Medulla oblongata (tissue), 1 donor: ENCODE results near the gene TMEM237.

Experiments
- DNase-seq: peaks from one replicate; pipeline ENCODE4 v3.0.0-alpha.2; 2015; ENCODE audit errors: extremely low spot score

The TMEM237 gene

DNA sequence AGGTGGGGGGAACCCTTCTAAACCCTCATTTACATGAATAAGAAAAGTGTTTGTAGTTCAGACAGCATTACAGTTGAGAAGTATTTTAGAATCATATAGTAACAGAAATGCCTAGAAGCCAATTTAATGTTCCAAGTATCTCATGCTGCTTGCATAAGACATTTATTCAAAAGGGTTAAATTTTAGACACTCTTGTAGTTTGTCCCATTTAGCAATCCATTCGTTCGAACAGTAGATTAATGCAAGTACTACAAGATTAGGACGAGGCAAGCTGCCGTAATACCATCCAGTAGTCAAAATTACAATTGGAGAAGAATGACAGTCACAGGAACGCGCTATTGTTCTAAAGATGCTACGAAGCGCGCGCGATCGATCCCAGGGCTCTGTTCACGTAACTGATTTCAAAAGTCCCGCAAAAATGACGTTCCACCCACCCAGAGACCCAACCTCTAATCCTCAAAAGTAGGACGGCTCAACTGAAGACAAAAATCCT is 1.2 kb downstream of the TMEM237 start:
- DNase-seq: no peak

DNA sequence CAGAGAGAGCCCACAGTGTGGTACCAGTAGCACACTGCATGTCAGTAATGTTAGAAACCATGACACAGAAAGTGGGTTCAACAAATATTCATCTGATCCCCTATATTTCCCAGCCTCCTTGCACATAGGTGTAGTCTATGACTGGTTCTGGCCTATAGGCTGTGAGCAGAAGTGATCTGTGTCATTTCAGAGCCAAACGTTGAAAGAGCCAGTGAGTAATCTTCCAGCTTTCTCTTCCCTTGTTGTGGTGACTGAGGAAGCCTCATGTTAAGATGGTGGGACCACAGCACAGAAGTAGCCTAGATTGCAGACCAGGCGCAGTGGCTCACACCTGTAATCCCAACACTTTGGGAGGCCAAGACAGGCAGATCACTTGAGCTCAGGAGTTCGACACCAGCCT is 4.1 kb downstream of the TMEM237 start:
- no peak for DNase-seq

- DNase-seq: no peak
These were observed 5.0 kb downstream of the TMEM237 start for GRCh38 chr2:201638326-201638725.

DNA sequence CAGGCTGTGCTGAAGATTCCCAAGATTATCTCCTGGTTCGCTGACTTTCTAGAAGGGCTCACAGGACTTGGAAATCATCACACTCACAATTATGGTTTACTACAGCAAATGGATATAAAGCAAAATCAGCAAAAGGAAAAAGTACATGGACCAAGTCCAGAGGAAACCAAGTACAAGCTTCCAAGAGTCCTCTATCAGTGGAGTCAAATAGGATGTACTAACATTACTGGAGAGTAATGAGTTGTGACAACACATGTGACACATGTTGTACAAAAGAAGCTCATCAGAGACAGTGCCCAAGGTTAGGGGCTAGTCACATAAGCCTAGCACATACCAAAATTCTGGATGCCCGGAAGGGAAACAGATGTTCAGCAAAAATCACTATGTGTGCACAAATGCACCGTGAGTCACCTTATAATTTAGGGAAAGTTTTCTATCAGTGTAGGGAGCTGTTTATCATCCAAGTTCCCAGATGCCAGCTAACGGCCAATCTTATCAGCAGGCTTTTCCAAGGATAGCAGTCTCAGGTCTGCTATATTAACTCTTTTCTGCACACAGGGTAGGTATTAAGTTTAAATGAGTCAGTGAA is 9.5 kb downstream of the TMEM237 start:
- DNase-seq: no peak

- DNase-seq: no peak
These were observed 12.3 kb downstream of the TMEM237 start for GRCh38 chr2:201631041-201631440.

DNA sequence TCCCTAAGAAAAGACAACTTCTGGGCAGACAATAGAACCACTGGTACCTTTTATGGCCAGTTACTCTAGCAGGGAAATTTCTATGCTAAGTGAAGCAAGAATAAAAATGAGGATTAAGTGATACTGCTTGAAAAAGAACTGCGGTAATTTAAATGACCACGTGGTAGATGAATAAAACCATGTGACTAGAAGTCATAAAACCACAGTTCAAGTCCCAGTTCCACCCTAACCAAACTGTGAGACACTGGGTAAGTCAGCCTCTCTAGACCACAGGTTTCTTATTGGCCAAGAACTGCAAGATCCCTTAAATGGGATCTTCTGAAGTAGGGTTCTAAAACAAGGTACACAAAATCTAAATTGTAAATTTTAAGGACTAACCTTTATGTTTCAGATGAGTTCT is 12.7 kb downstream of the TMEM237 start:
- no peak for DNase-seq

- DNase-seq: no peak
These were observed 14.8 kb downstream of the TMEM237 start for GRCh38 chr2:201628545-201628944.

- no peak for DNase-seq
These were observed 20.9 kb downstream of the TMEM237 start for GRCh38 chr2:201622306-201622970.

DNA sequence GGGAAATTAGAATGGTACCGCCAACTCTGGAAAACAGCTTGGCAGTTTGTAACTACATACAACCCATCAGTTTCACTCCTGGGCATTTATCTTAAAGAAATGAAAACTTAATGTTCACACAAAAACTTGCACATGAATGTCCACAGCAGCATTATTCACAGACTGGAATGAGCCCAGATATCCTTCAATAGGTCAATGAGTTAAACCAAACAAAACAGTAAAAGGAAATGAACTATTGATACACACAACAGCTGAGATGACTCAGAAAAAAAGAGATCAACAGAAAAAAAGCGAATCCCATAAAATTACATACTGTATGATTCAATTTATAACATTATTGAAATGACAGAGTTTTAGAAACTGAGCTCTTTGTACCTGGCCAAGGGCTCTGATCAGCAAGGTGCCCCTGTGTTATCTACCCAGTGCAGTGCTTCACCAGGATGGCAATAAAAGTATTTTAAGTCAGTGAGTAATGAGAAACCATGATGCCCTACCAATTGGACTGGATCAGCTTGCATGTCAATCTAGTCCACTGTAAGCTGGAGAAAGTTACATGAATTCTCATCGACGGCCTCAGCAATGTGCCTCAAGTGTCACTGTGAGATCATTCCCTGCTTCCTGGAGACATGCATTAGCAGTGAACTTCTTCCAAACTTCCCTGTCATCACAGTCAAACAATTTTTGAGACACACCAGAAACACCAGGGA is 21.9 kb downstream of the TMEM237 start:
- no peak for DNase-seq

DNA sequence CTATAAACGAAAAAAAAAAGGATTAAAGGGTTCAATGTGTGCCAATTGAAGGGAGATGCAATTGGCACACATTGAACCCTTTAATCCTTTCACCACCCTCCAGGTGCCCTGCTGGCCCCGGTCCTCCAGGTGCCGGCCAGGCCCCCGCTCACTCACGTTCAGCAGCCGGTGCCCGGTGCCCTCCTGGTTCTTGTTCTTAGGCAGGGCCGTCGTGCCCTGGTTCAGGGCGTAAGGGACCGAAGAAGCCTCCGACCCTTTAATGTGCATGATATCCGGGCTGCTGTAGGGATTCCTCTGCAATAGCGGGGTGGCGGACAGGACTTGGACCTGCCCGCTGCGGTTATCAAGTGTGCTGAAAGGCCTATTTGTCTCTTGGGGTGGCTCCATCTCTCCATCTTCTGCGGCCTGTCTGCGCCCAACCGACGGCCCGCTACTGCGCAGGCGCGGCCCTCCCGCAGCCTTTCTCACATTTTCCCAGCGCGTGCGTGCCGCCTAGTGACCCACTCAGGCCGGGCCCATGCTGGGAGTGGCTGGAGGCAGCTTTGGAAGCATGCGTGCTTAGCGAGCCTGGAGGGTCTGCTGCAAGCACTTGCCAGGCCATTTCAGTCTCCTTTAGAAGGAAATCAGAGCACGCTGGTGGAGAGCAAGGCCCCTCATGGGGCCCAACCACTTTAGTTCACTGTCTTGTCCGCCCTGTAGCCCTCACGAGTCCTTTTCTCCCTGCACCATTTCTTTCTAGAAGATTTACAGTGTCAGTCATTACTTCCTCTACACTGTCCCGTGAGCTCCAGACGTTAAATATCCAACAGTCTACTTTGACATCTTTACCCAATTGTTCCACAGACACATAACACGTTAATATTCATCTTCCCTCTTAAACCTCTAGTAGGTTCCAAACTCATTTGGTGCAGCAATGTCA is 24.3 kb downstream of the TMEM237 start:
- peak; percentile 63 for DNase-seq

- DNase-seq: no peak
These were observed 35.3 kb downstream of the TMEM237 start for GRCh38 chr2:201608021-201608420.

DNA sequence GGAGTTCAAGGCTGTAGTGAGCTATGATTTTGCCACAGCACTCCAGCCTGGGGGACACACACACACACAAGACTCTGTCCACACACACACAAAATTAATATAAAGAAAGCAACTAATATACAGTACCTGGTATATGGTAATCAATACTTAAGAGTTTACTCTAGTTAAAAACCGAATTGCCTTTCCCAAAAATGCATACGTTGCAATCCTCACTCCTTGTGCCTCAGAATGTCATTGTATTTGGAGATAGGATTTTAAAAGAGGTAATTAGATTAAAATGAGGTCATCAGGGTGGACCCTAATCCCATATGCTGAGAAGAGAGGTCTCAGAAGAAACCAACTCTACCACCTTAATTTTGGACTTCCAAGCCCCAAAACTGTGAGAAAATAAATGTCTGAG is 35.7 kb downstream of the TMEM237 start:
- DNase-seq: no peak

- no peak for DNase-seq
These were observed 42.4 kb downstream of the TMEM237 start for GRCh38 chr2:201600906-201601305.

GRCh38 chr2:201597397-201597796 is 45.9 kb downstream of the TMEM237 start:
- no peak for DNase-seq

- DNase-seq: no peak
These were observed 62.8 kb downstream of the TMEM237 start for GRCh38 chr2:201580486-201580885.

- DNase-seq: no peak
These were observed 63.8 kb downstream of the TMEM237 start for GRCh38 chr2:201579536-201579935.

DNA sequence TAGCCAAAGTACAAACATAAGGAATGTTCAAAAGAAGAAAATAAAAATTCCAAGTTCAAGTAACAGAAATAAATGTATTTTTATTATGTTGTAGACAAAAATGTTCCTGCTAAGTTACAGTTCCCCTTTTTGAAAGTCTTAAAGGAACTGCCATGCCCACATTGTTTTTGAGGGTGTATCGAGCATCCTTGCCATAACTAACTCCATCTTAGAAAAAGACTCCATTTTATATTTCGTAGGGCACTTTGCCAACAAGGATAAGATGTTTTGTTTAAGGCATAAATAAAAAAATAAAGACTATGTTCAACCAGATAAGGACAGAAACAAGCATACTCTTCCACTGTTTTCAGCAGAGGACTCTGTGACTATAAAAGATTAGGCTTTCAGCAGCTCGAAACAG is 67.3 kb downstream of the TMEM237 start:
- no peak for DNase-seq

DNA sequence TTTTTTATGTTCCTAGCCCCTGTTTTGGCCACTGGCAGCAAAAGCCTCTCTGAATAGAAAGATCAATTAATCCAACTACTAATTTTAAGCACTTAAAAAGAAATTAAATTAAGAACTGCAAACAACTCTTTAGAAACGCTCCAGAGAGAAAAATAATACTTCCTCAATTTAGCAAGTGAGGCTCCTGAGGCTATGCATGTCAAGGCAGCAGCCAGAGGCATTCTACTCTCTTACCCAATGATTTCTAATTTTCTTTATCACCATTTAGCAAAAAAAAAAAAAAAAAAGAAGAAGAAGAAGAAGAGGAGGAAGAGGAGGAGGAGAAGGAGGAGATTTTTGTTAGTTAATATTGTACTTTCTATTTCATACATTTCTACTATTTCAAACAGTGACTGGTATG is 68.5 kb downstream of the TMEM237 start:
- DNase-seq: no peak

DNA sequence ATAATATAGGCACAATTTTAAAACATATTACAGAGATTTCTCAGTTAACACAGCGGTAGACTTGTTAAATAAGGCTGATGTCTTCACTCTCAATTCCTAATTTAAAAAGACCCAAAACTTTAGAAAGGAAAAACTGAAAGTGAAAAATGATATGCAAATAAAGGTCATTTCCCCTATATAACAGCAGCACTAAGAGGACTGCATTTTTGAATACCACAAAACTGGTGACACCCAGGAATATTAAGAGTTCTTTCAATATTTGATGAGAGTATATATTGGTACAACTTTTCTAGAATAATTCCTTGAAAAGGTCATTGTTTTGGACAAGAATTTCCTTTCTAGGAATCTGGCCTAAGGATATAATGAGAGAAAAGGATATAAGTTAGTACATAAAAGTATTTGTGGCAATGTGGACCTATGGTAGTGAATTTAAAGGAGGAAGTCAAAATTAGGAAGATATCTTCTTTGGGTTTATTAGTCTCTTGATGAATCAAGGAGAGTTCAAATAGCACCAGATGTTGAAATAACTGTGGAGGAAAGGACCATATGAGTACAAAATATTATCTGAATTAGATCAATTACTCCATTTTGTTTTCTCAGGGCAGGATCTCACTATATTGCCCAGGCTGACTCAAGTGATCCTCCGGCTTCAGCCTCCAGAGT is 70.3 kb downstream of the TMEM237 start:
- no peak for DNase-seq
